Left lung (tissue), 10 donors: Measurements from ENCODE around the gene BBC3. TPM values are rescaled to one million over a fixed set of nuclear protein-coding genes. Genes with fewer than 3 reads are reported as not detected.
A peak's percentile ranks its signal among the peaks of the same experiment; 100 is the strongest.

Experiments
- ATAC-seq: fragments of 200-7000 bp; cut with Tn5 transposase; one replicate; pipeline ENCODE4 v1.9.1; 2020; ENCODE audit warnings: moderate library complexity
- DNase-seq, 4 donors: peaks; one replicate each; pipeline ENCODE4 v3.0.0-alpha.2; 2013 to 2020
- H3K27ac ChIP-seq, 2 donors: fragments of 200-600 bp; sonication (generic) in 1 of 2; one replicate each; pipeline versions ENCODE4 v1.5.0 to v1.8.0; 2020 to 2021
- H3K27me3 ChIP-seq, 2 donors: fragments of 200-600 bp; sonication (generic) in 1 of 2; one replicate each; pipeline versions ENCODE4 v1.5.0 to v1.8.0; 2020 to 2021
- H3K36me3 ChIP-seq, 2 donors: fragments of 200-600 bp; sonication (generic) in 1 of 2; one replicate each; pipeline versions ENCODE4 v1.5.0 to v1.8.0; 2020 to 2021
- H3K4me1 ChIP-seq, 2 donors: fragments of 200-600 bp; one replicate each; pipeline ENCODE4 v1.8.0; 2021
- H3K4me3 ChIP-seq, 2 donors: fragments of 200-600 bp; sonication (generic) in 1 of 2; one replicate each; pipeline versions ENCODE4 v1.5.0 to v1.8.0; 2020 to 2021; ENCODE audit warnings: mild to moderate bottlenecking in 1 of 2
- H3K9me3 ChIP-seq, 2 donors: fragments of 200-600 bp; sonication (generic) in 1 of 2; one replicate each; pipeline versions ENCODE4 v1.5.0 to v1.8.0; 2020 to 2021
- intact Hi-C, 2 donors: fragments of 100-400 bp; cut with DNase I; formaldehyde crosslinking; loops; one replicate each; pipeline versions ENCODE4 v1.11.2 to v1.14.2; 2022
- polyA plus RNA-seq, 6 donors: library from polyadenylated mRNA; unstranded; fragments of 120-200 nt; gene quantifications; one replicate each; pipeline ENCODE4 v1.2.1, GENCODE V29; 2013; ENCODE audit not compliant: insufficient read length in 6 of 6
- total RNA-seq, 2 donors: library from RNA; stranded (reverse); fragmentation: NEBNext Ultra II Directional; extraction: Animal tissue kit (Norgen Biotek cat#: 25700); gene quantifications; one replicate each; pipeline ENCODE4 v1.2.1, GENCODE V29; 2021
- TF ChIP-seq, protein P1 (sequence below), 2 donors: fragments of 200-600 bp; sonication (generic) in 1 of 2; IDR thresholded peaks; one replicate each; pipeline versions ENCODE4 v1.5.0 to v1.8.0; 2021; ENCODE audit warnings: antibody characterized with exemption in 2 of 2
- donor health status: DM: no; HTN: yes; CAD: no.
- donor health status: DM: no; HTN: no; CAD: no.

BBC3 gene
- total and polyA plus RNA-seq, 8 donors = 1.6 to 13.8 (median 2.7) TPM

DNA sequence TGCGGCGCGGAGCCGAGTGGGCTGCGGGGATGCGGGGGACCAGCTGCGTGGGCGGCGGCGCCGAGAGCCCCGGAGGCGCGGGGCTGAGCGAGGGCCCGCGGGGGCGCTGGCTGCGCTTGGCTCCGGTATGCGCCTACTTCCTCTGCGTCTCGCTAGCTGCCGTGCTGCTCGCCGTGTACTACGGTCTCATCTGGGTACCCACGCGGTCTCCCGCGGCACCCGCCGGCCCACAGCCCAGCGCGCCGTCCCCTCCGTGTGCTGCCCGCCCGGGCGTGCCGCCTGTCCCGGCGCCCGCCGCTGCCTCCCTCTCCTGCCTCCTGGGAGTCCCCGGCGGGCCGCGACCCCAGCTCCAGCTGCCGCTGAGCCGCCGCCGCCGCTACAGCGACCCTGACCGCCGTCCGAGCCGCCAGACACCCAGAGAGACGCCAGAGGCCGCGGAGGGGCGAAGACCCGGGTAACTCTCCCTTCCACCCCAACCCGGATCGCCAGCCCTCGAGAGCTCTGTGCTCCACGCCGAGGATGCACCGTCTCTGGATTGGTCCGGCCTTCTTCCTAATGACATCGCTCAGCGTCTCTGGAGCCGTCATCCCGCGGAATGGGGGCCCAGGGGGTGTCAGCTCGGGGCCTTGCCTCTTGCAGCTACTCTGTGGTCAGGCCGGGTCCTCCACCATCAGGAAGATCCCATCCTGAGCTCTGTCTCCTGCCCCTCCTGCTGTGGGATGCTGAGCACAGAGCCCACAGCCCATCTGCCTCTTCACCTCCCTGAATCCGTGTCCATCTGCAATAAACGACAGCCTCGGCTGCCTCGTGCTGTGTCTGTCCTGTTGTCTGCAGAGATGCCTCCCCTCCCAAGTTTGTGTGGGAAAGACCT is 44.1 kb upstream of the BBC3 start:
- no peak for ATAC-seq

DNA sequence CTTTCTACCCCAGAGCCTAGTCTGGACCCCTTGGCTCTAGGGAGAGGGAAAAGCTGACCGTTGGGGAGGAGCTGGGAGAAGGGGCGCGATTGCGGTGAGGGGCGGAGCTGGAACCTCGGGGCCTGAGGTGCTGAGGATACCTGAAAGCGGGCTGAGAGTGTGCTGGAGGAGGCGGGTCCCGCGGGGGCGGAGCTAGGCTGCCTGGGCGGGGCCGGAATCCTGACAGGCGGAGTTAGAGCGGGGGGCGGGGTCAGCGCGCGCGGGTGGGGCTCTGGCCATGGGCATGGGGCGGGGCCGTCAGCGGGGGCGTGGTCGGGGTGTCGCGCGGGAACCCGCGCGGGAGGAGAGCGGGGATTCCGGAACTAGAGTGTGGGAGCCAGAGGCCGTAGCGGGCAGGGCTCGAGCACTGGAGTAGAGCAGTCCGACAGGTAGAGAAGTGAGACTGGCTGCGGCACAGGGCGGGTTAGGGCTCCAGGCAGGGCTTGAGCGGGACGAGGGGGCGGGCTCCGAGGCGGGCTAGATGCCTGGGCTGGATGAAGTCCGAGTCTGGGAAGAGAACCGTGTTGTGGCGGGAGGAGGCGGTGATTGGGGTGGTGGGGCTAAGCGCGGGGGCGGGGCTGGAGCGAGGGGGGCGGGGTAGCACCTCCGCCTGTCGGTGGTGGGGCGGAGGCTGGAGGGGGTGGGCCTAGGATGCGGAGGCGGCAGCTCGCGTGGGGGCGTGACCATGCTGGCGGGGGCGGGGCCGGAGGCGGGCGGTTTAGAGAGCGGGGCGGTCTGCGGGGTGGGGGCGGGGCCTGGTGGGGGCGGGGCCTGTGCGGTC is 43.3 kb upstream of the BBC3 start, which contains the start of gene INAFM1:
INAFM1 (plus strand) TSS at position 815 of the 820 bp plus-strand sequence. CDS start 35 bp downstream, outside the sequence.
- peak within 1 kb of the TSS; percentile 53 to 65 for H3K4me3 ChIP-seq
- H3K27ac ChIP-seq = peak within 1 kb of the TSS; percentile 89 to 98
- no peaks in the 10 kb centered on the region for H3K9me3 ChIP-seq
- peak; percentile 96 to 100 (median 98) for DNase-seq
- TF ChIP-seq, protein P1, sequence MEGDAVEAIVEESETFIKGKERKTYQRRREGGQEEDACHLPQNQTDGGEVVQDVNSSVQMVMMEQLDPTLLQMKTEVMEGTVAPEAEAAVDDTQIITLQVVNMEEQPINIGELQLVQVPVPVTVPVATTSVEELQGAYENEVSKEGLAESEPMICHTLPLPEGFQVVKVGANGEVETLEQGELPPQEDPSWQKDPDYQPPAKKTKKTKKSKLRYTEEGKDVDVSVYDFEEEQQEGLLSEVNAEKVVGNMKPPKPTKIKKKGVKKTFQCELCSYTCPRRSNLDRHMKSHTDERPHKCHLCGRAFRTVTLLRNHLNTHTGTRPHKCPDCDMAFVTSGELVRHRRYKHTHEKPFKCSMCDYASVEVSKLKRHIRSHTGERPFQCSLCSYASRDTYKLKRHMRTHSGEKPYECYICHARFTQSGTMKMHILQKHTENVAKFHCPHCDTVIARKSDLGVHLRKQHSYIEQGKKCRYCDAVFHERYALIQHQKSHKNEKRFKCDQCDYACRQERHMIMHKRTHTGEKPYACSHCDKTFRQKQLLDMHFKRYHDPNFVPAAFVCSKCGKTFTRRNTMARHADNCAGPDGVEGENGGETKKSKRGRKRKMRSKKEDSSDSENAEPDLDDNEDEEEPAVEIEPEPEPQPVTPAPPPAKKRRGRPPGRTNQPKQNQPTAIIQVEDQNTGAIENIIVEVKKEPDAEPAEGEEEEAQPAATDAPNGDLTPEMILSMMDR (IDR thresholded peaks at IDR 0.05) = no peak
- peaks cover 13 to 37% of the 10 kb centered on the region in 2 donors for H3K4me1 ChIP-seq
- ATAC-seq = peak; percentile 90
- peaks cover 0 to 29% of the 10 kb centered on the region in 2 donors for H3K36me3 ChIP-seq
- intact Hi-C loops = no loop called here
- H3K27me3 ChIP-seq = no peaks in the 10 kb centered on the region

More for the DNA sequence above, 44.1 kb upstream of the BBC3 start:
- Histone ChIP-seq H3K27ac (peak overlapping the region; percentile 81 to 89), H3K36me3 (peaks cover 0 to 20% of the 10 kb centered on the region in 2 donors), H3K9me3 (no peaks in the 10 kb centered on the region), H3K4me1 (peaks cover 13 to 37% of the 10 kb centered on the region in 2 donors), H3K27me3 (no peaks in the 10 kb centered on the region), H3K4me3 (peak overlapping the region; percentile 36 to 65)
- DNase-seq = peak in 1 of 4 donors; percentile 58
- intact Hi-C loops = no loop called here
- TF ChIP-seq, protein P1 (IDR thresholded peaks at IDR 0.05) = no peak

DNA sequence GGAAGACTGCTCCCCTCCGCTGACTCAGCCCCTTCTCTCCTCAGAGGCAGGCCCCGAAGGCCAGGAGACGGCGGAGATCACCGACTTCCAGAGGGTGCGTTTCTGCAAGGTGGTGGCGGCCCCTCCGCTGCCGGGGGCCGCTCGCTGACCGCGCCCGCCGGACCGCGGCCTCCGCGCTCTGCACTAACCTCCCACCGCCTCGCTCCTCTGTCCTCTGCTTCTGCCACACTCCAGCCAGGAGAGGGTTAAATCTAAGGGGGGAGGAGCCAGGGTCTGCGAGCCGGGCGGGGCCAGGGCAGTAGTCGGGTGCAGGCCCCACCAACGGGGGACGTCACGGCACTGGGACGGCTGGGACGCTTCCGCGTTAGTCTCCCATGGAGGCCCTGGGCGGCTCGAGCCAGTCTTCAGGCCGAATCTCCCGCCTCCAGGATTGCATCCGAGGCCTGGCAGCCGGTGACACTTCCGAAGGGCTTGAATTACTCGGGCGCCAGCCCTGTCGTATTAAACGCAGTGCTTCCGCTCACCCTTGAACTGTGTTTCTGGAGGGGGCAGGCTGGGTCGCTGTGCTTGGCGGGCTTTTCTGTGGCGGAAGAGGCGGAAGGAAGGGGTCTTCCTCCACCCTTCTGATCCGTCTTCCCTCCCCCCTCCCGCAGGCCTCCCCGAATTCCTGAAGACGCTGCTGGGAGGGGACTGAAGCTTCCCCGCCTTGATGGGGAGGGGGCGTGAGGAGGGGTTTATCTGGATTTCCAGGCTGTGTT is 42.5 kb upstream of the BBC3 start:
- peak overlapping the region; percentile 89 to 98 for H3K27ac ChIP-seq
- intact Hi-C loops = no loop called here
- peaks cover 13 to 33% of the 10 kb centered on the region in 2 donors for H3K4me1 ChIP-seq
- peaks cover 0 to 35% of the 10 kb centered on the region in 2 donors for H3K36me3 ChIP-seq
- no peaks in the 10 kb centered on the region for H3K27me3 ChIP-seq
- peak overlapping the region; percentile 53 to 65 for H3K4me3 ChIP-seq
- ATAC-seq (peak; percentile 87), DNase-seq (peak; percentile 93 to 98 (median 95))
- no peaks in the 10 kb centered on the region for H3K9me3 ChIP-seq
- TF ChIP-seq, protein P1 (IDR thresholded peaks at IDR 0.05) = no peak

DNA sequence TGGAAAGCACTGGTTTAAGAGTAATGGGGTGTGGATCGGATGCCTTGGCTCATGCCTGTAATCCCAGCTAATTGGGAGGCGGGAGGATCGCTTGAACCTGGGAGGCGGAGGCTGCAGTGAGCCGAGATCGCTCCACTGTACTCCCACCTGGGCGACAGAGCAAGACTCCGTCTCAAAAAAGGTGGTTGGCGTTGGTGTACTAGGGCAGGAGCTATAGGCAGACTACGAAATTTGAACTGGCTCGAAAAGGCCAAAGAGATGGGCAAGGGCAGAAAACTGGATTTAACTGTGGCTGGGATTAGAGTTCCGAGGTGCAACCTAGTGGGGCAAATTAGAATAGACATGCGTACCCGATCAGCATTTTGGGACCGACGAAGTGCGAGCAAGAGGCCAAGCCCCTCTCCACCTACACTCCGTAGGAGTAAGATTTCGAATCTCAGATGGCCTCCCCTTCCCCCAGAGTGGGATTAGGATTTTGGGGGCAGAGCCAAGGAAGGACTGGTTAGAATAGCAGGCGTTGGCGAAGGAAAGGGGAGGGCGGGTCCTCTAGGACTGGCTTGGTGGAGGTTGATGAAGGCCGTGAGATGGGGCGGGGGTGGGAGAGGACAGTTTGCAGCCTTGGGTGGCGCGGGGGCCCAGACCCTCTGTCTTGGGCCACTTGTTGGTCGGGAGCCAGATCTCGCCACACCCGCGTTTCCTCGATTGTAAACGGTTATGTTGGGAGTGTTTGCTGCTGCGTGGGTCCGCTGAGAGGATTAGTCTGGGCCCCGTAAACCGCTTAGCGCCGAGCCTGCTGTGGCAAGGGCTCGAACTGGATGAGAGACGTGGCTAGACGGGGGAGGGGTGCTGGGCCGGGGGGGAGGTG is 41.7 kb upstream of the BBC3 start:
- peaks cover 0 to 42% of the 10 kb centered on the region in 2 donors for H3K36me3 ChIP-seq
- DNase-seq (peak in 2 of 4 donors; percentile 66 to 78), ATAC-seq (peak; percentile 1)
- peaks cover 13 to 33% of the 10 kb centered on the region in 2 donors for H3K4me1 ChIP-seq
- H3K4me3 ChIP-seq = peak overlapping the region; percentile 53 to 65
- TF ChIP-seq, protein P1 (IDR thresholded peaks at IDR 0.05) = no peak
- H3K9me3 ChIP-seq = no peaks in the 10 kb centered on the region
- H3K27me3 ChIP-seq = no peaks in the 10 kb centered on the region
- peak overlapping the region; percentile 89 to 98 for H3K27ac ChIP-seq
- intact Hi-C loops = no loop called here
